DND-41 (cell line): ENCODE measurements around the gene ST6GALNAC3.

Experiments used
- ATAC-seq: fragments of 200-7000 bp; cut with Tn5 transposase; 3 replicates; pipeline ENCODE4 v1.9.1; 2021; ENCODE audit warnings: low read depth; ENCODE audit not compliant: insufficient read depth
- DNase-seq: peaks from one replicate; pipeline ENCODE4 v3.0.0-alpha.2; 2020
- H2AFZ ChIP-seq: 2 replicates; pipeline ENCODE4 v1.6.0; 2012; ENCODE audit warnings: low read depth, low read length
- H3K27ac ChIP-seq: 2 replicates; pipeline ENCODE4 v1.5.1; 2012; ENCODE audit warnings: low read length, inconsistent platforms
- H3K27me3 ChIP-seq: fragments of 200-600 bp; sonication (generic); 2 replicates; pipeline ENCODE4 v1.6.0; 2012; ENCODE audit warnings: low read length, mild to moderate bottlenecking, inconsistent platforms; ENCODE audit not compliant: insufficient read depth, poor library complexity
- H3K36me3 ChIP-seq: 2 replicates; pipeline ENCODE4 v1.5.1; 2012; ENCODE audit warnings: low read length, inconsistent platforms; ENCODE audit not compliant: insufficient read depth
- H3K4me1 ChIP-seq: 2 replicates; pipeline ENCODE4 v1.5.1; 2012; ENCODE audit warnings: mild to moderate bottlenecking, low read length; ENCODE audit not compliant: insufficient read depth
- H3K4me2 ChIP-seq: 2 replicates; pipeline ENCODE4 v1.6.0; 2012; ENCODE audit warnings: mild to moderate bottlenecking, moderate library complexity, low read length, inconsistent platforms; ENCODE audit not compliant: insufficient read depth
- H3K4me3 ChIP-seq, 2 experiments: fragments of 200-600 bp in 1 of 2; shearing (Covaris generic) in 1 of 2; 2 replicates each; pipeline ENCODE4 v1.5.1; 2012 to 2016; ENCODE audit warnings: inconsistent platforms in 2 of 2, low read length in 2 of 2, mild to moderate bottlenecking in 2 of 2, low read depth in 1 of 2, moderate library complexity in 1 of 2
- H3K79me2 ChIP-seq: 2 replicates; pipeline ENCODE4 v1.6.0; 2012; ENCODE audit warnings: low read length, inconsistent platforms; ENCODE audit not compliant: insufficient read depth
- H3K9ac ChIP-seq: 2 replicates; pipeline ENCODE4 v1.6.0; 2012; ENCODE audit warnings: low read depth, mild to moderate bottlenecking, inconsistent platforms, low read length, moderate library complexity
- H3K9me3 ChIP-seq: 2 replicates; pipeline ENCODE4 v1.5.1; 2012; ENCODE audit warnings: low read length, moderate library complexity, mild to moderate bottlenecking, inconsistent platforms; ENCODE audit not compliant: insufficient read depth, severe bottlenecking
- H4K20me1 ChIP-seq: 2 replicates; pipeline ENCODE4 v1.6.0; 2012; ENCODE audit warnings: low read length; ENCODE audit not compliant: insufficient read depth
- EZH2 ChIP-seq: IDR thresholded peaks from 3 replicates; pipeline ENCODE4 v1.6.1; 2012; ENCODE audit warnings: borderline replicate concordance, low read depth, mild to moderate bottlenecking, moderate library complexity, low read length, inconsistent platforms; ENCODE audit not compliant: severe bottlenecking
- TF ChIP-seq, protein P1 (sequence below): IDR thresholded peaks from 2 replicates; pipeline ENCODE4 v1.5.1; 2012; ENCODE audit warnings: borderline replicate concordance, low read length, moderate library complexity, mild to moderate bottlenecking; ENCODE audit not compliant: poor library complexity, severe bottlenecking; ENCODE audit errors: extremely low read depth

The ST6GALNAC3 gene

DNA sequence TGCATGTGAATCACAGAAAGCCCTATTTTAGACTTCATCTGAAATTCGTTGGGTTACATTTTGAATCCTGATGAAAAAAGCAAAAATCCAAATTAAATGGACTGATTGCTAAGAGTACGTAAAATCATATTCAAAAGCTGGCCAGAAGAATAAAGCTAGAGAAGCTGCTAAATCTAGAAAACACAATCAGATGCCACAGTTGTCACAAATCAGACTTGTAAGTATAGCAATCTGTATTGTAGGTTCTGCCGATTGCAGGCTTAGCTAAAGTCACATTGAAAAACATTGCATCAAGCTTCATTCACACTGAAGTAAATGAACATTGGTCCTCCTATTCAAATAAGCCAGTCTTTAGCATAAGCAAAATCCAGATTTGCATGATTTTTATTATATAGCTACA is 557.6 kb downstream of the ST6GALNAC3 start:
- ATAC-seq = no peak
- no peak overlapping the region for H3K9ac ChIP-seq

DNA sequence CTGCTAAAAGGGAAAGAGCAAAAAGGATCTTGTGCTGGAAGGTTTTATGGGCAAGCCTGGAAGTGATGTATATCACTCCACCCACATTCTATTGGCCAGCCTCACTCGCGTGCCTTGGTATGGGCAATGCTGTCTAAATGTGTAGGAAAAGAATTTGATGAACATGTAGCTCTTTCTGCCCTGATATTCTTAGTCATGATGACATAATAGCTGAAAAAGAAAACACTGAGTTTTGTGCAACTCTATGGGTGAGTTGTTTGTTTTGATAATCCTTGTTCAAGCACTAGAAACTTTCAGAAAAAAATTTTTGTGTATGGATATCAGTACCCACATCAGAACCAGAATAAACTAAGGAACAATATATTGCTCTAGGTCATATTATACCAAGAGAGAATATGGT is 561.2 kb downstream of the ST6GALNAC3 start:
- Histone ChIP-seq H3K9ac (no peak overlapping the region), H3K27ac (no peak overlapping the region), H3K9me3 (no peaks in the 10 kb centered on the region), H3K4me3 (no peak overlapping the region), H3K4me2 (no peak overlapping the region), H3K27me3 (no peaks in the 10 kb centered on the region), H4K20me1 (no peaks in the 10 kb centered on the region), H3K4me1 (no peaks in the 10 kb centered on the region), H3K36me3 (no peaks in the 10 kb centered on the region), H2AFZ (no peak overlapping the region), H3K79me2 (no peaks in the 10 kb centered on the region)
- DNase-seq (no peak), ATAC-seq (no peak)
- TF ChIP-seq, protein P1, sequence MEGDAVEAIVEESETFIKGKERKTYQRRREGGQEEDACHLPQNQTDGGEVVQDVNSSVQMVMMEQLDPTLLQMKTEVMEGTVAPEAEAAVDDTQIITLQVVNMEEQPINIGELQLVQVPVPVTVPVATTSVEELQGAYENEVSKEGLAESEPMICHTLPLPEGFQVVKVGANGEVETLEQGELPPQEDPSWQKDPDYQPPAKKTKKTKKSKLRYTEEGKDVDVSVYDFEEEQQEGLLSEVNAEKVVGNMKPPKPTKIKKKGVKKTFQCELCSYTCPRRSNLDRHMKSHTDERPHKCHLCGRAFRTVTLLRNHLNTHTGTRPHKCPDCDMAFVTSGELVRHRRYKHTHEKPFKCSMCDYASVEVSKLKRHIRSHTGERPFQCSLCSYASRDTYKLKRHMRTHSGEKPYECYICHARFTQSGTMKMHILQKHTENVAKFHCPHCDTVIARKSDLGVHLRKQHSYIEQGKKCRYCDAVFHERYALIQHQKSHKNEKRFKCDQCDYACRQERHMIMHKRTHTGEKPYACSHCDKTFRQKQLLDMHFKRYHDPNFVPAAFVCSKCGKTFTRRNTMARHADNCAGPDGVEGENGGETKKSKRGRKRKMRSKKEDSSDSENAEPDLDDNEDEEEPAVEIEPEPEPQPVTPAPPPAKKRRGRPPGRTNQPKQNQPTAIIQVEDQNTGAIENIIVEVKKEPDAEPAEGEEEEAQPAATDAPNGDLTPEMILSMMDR = no peak
- TF ChIP-seq EZH2 = no peak

More for the DNA sequence above, 557.6 kb downstream of the ST6GALNAC3 start:
- Histone ChIP-seq H3K27me3 (no peaks in the 10 kb centered on the region), H3K4me3 (no peak overlapping the region), H3K36me3 (no peaks in the 10 kb centered on the region), H4K20me1 (no peaks in the 10 kb centered on the region), H3K4me1 (no peaks in the 10 kb centered on the region), H3K9me3 (no peaks in the 10 kb centered on the region), H3K4me2 (no peak overlapping the region), H3K79me2 (no peaks in the 10 kb centered on the region), H3K27ac (no peak overlapping the region), H2AFZ (no peak overlapping the region)
- no peak for DNase-seq
- TF ChIP-seq, protein P1 = no peak
- TF ChIP-seq EZH2 = no peak

- no peaks in the 10 kb centered on the region for H3K4me1 ChIP-seq
- H3K4me3 ChIP-seq = no peak overlapping the region
- no peak overlapping the region for H3K4me2 ChIP-seq
- H3K27ac ChIP-seq = no peak overlapping the region
- H3K9ac ChIP-seq = no peak overlapping the region
- no peaks in the 10 kb centered on the region for H3K27me3 ChIP-seq
- ATAC-seq = no peak
- TF ChIP-seq EZH2 = no peak
- TF ChIP-seq, protein P1 = no peak
- no peaks in the 10 kb centered on the region for H4K20me1 ChIP-seq
- no peaks in the 10 kb centered on the region for H3K36me3 ChIP-seq
- no peaks in the 10 kb centered on the region for H3K79me2 ChIP-seq
- H3K9me3 ChIP-seq = no peaks in the 10 kb centered on the region
- DNase-seq = no peak
- H2AFZ ChIP-seq = no peak overlapping the region
Measured at GRCh38 chr1:76639181-76639580, 564.6 kb downstream of the ST6GALNAC3 start.

GRCh38 chr1:76640092-76640491 is 565.5 kb downstream of the ST6GALNAC3 start:
- ATAC-seq (no peak), DNase-seq (no peak)
- Histone ChIP-seq H2AFZ (no peak overlapping the region), H3K4me3 (no peak overlapping the region), H3K79me2 (no peaks in the 10 kb centered on the region), H4K20me1 (no peaks in the 10 kb centered on the region), H3K36me3 (no peaks in the 10 kb centered on the region), H3K9ac (no peak overlapping the region), H3K27ac (no peak overlapping the region), H3K9me3 (no peaks in the 10 kb centered on the region), H3K27me3 (no peaks in the 10 kb centered on the region), H3K4me2 (no peak overlapping the region), H3K4me1 (no peaks in the 10 kb centered on the region)
- TF ChIP-seq, protein P1 = no peak
- no peak for TF ChIP-seq EZH2
